IPS DF 4.7 (cell line): ENCODE data around the gene TENM4.
A peak's percentile ranks its signal among the peaks of the same experiment; 100 is the strongest.

Experiments used
- DNase-seq: peaks from one replicate; pipeline ENCODE4 v3.0.0-alpha.2; 2013; ENCODE audit warnings: low spot score; ENCODE audit errors: extremely low read depth

Gene TENM4

DNA sequence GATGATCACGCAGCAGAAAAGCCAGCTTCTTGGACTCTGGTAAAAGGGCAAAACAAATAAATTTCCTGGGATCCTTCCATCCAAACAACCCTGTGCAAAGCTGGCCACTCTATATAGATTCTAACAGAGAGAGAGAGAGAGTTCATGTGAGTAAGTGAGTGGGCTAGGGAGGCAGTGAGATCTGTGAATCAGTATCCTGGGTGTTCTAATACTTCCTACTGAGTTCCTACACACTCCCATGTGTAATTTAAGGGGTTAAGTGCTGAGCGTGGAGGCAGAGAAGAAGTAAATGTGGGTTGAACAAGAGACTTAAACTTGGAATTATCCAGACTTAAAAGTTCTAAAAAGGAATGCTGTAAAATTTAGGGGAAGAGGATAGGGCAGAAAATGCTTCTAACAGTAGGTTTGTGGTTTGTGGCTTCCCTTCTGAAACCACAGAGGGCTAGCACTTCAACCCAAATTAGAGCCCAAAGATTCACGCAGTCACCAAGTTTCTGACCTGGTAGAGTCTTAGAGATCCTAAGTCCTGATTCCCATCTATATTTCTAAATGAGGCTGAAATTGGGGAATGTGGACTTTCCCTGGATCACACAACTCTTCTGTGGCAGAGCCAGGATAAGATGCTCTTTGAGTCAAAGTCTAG lies 413.9 kb downstream of the TENM4 start:
- no peak for DNase-seq

DNA sequence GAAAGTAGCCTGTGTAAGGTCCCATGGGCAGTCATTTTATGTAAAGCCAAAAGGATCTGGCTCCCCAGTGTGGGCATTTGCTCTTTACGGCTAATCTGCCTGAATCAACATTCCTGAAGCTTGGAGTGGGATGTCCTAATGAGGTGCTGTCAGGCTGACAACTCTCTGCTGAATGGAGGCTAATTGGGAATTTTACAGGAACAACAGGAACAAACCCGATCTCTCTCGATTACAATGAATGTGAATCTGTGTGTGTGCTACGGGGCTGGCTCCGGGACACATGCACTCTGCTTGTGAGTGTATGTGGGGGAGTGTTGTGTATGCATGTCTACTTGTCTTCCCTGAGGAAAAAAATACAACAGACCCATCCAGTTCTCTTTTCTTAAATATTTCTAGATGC lies 415.2 kb downstream of the TENM4 start:
- peak; percentile 9 for DNase-seq

DNA sequence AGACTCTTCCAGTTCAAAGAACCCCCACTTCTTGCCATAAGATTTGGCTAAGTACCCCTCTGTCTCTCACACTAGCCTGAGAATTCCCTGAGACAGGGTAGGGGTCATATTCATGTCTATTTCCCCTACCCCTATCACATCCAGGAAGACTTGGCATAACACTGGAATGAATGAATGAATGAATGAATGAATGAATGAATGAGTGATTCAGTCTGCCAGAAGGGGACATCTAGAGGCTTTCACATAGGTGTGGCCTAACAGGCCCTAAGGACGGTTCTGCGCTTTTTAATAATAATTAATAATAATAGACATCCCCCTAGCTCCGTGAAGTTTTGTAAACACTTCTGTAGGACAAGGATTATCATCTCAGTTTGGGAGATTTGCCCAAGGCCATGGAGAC lies 415.7 kb downstream of the TENM4 start:
- DNase-seq = no peak

DNA sequence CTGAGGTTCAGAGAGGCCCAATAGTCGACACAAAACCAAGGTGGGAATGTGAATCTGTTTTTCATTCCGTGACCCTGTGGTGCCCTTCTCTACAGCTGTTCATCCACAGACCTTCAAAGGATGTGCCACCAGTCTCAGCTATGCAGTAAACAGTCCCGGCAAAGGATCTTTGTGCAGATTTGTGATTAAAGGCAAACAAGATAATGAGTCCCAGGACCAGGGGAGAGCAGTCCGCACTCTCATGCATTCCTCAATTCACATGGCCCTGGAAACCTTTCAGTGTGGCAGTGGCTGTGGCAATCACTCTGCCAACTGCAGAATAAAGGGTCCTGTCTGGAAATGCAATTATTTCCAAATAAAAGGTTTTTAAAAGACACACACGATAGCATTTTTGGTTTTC lies 418.6 kb downstream of the TENM4 start:
- no peak for DNase-seq

DNA sequence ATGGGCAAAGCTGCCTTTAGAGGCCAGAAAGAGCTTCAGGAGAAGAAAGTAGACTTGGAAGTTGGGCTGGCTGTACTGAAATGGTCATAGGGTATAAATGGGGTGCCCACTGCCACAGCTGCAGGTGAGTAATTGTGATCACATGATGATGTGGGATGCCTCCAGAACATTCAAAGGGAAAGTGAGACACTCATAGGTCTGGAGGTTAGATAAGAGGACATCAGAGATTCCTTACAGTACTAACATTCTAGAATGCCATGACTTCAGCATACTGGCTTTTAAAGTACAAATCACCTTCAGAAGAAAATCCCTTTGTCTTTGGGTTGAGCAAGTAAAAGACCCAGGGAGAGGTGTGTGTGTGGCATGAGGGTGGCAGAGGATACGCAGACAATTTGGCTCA lies 419.2 kb downstream of the TENM4 start:
- no peak for DNase-seq

DNA sequence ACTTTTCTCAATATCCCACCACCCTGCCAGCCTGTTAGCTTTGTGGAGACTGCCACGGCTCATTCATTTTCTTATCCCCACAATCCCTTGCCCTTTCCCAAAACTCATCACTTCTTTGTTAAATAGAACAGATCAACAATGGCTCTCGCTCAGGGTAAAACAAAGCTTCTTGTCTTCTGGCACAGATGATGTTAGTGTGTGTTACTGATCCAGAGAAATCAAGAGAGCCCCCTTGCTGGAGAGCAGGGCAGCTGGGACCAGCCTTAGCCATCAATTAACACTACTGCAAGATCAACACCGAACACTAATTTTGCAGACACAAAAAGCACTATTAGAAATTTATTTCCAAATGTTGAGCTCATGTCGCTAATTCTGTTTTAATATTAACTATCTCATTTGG lies 420.9 kb downstream of the TENM4 start:
- DNase-seq = no peak

DNA sequence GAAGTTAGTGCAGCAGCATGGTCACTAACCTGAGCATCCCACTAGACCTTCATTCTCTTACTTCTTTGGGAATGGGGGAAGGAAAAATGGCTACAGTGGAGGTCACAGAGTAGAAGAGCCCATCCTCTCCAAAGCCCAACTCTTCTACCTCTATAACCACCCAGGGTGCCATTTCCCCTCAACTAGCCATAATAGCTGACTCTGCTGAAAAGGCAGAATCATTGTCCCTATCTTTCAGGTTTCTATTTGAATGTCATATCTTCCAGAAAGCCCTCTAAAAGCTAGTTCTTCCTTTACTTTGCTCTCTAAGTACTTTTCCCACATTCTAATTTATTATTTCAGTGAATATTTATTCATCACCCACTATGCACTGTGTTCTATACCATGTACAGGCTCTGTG lies 421.6 kb downstream of the TENM4 start:
- no peak for DNase-seq

DNA sequence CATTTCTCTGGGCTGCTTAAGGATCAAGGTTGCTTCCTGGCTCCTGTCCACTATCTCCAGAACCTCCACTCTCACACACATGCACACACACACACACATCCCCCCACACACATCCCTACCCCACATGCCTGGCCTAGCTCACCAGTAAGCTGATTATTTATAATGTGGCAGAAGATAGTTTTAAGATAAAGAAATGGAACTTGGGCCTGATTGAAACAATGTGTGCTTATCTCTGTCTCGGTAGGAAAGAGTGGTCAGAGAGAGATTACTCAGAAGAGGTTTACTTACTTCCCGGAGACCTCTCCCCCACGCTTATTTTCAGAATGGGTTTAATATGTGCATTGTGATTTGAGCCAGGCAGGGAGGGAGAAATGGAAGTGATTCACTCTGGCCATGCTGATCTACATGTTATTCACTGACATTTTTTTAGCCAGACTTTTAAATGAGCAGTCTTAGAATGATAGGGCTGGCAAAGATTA lies 422.4 kb downstream of the TENM4 start:
- DNase-seq = no peak

DNA sequence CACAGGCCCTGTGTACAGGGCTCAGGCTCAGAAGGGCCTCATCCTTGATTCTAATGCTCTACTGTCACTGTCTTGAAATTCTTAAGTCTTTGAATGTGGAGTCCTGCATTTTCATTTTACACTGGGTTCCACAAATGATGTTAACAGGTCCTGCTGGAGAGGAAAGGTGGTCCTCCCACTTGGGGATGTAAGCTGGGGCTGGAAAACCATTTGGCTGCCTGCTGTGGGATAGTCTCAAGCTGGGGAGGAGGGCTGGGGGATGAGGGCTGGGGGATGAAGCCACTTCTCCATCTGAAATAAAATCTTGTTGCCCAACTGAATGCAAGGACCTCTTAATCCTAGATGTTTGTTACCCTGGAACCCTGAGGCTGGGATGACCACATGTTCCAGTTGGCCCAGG lies 423.0 kb downstream of the TENM4 start:
- no peak for DNase-seq

DNA sequence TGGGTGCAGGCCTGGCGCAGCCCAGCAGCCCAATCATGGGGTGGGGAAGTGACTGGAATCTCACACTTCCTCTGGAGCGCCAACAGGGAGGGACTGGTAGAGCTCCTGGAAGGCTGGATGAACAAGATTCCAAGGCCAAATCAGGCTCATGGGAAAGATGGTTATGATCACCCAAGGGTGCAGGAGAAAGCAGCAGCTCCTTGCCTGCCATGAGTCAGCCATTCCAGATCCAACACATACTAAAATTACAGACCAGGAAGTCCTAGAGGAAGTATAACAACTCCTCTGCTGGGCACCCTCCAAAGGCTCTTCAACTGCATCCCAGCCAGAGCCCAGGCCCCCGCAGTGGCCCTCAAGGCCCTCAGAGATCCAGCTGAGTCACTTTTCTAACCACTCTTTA lies 427.3 kb downstream of the TENM4 start:
- no peak for DNase-seq

DNA sequence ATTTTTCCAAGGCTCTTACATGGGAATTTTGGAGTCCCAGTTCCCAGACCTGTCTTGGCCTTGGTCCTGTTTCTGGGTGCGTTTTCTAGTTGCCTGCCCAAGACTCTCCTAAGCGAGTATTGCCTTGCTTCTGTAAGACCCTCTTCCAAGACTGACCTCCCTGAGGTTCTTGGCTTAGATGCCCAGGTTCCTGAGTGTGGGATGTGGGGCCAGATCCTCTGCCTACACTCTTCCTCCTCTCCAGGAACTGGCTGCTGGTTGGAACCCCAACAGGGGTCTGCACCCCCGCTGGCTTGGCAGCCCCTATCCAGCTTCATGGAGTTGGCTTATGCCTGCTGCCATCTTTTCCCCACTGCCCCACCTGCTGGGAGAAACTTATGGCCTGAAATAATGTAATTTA lies 429.5 kb downstream of the TENM4 start:
- no peak for DNase-seq

DNA sequence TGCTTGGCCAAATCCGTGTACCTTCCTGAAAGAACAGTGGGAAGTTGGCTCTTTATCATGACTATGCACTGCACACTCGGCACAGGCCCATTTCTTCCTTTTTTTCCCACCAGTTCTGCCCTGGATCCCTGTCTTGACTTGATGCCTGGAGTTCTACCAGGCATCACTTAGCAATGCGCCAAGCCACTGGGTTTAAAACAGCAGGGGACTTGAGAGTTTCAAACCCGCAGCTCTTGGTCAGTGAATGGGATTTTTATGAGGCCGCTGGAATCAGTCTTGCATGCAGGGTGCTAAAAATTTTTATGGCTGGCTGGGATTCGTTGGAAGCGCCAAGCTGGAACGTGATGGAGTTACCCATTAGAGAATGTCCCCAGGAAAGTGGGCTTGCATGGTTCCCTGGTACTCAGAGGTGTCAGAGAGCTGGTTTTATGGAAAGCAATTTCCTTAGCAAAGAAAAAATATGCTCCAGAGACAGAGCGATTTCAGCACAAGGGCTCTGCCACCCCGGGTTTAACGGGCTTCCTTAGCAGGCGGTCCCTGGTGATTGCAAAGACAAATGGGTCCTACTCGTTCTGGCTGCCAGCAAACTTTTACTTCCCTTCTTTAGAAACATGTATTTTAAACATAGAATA lies 432.9 kb downstream of the TENM4 start:
- DNase-seq = no peak

DNA sequence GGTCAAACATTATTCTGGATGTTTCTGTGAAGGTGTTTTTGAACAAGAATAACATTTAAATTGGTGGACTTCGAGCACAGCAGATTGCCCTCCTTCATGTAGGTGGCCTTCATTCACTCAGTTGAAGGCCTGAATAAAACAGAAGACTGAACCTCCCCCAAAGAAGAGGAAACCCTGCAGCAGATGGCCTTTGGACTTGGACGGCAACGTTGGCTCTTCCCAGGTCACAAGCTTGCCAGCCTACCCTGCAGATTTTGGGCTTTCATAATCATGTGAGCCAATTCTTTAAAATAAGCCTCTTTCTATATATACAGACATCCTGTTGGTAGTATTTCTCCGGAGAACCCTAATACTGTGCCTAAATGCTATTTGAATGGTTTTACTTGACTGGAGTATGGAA lies 434.0 kb downstream of the TENM4 start:
- DNase-seq = no peak

DNA sequence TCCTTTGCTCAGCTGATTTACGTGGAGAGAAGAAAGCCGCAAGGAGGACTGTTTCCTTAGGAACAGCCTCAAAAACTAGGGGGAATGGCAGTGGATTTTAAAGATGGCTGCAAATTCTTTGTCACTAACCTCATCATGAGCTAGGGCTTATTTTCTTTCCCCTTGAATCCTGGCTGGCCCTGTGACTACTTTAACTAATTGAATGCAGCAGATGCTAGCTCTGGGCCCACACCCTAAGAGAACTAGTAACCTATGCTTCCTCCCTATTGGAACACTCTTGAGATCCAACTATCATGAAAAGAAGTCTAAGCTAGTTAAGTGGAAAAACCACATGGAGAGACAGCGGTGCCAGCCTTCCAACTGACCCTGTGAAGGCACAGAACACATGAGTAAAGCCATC lies 444.8 kb downstream of the TENM4 start:
- DNase-seq = no peak

DNA sequence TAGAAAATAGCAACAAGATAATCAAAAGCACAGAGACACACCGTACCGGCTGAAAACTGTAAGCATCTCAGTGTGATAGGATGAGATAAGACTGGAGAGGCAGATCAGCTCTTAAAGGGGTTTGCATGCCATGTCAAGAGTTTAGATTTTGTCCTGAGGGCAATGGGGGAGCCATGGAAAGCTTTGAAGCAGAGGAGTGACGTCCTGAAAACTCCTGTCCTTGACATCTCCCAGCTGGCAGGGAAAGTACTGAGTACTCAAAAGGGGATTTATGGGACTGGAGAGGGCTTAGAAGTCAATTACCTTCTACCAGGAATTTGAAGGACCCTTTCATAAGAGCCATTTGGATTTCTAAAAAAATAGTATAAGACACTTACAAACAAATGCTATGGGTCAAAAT lies 445.7 kb downstream of the TENM4 start:
- DNase-seq = no peak

DNA sequence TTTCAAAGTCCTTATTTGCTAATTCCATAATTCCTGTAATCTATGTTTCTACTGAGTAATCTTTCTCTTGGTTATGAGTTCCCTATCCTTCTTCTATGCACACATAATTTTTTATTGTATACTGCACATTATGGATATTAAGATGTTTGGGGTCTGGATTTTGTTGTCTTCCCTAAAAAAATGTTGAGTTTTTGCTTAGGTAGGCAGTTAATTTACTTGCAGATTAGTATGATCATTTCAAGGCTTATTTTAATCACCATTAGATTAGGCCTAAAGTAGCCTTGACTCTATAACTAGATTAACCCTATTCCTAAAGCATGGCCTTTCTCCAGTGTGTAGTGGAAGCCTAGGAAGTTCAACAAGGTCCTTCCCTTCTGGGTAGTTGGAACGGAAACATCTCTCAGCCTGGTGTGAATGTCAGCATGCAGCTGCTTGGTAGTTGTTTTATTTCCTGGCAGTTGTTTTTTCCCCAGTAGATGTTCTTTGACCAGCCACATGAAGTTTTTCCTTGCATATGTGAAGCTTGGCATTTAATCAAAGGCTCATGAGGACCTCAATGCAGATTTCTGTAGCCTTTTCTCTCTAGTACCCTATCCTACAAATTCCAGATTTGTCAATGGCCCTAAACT lies 446.9 kb downstream of the TENM4 start:
- DNase-seq = no peak

DNA sequence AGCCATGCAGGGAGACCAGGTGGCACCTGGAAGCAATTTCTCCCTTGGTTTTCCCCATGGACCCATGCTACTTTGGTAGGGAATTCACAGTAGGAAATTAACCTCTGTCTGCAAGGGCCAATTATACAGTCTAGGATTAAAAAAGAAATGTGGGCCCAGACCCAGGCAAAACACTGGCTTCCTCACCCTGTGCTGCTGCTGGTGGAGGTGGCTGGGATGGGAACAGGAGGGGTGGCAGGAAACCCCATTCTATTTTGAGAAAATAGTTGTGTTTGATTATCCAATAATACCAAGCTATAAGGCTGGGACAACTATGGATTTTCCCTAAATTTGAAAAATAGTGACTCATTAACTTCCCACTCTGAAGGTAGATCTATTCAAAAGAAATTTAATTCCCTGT lies 449.1 kb downstream of the TENM4 start:
- no peak for DNase-seq

DNA sequence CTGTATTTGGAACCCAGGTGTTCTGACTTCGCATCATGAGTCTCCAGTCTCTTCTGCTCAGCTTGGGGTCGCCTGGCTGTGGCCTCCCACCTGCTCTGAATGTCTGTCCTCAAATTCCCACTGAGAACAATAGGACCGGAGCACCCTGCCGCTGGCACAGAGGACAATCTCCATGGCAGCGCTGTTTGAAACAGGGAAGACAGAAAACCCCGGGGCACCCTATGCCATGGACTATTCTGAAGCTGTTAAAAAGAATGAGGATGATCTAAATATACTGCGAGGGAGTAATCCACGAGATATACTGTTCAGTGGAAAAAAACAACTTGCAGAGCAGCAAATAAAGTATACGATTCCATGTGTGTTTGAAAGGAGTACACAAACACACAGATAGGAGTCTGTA lies 450.6 kb downstream of the TENM4 start:
- no peak for DNase-seq

DNA sequence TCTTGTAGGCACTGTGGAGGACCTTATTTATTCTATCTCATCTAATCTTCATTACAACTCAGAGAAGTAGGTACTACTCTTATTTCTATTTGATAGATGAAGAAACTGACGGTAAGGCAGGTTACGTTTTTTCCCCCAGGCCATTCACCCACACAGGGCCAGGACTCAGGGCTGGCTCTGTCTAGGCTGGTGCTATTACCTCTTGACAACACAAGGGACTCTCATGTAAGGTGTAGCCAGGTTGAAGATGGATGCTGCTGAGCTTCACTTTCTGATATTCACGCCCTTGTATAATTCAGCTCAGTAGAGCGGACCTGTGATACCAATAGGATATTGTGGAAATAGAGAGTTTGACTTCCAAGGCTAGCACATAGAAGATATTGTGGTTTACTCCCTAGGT lies 453.1 kb downstream of the TENM4 start:
- DNase-seq = no peak

DNA sequence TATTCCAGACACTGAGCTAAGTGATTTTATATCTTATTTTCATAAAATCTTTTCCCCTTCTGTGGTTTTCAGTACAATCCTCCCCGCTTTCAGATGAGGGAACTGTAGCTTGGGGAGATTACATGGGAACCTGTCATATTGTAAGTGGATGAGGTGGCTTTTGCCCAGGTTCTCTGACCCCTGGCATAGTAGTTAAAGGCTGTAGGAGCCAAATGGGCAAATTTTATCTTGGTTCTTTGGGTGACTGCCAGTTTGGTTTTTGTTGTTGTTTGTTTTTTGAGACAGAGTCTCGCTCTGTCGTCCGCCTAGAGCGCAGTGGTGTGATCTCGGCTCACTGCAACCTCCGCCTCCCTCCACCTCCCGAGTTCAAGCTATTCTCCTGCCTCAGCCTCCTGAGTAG lies 454.5 kb downstream of the TENM4 start:
- DNase-seq = no peak

DNA sequence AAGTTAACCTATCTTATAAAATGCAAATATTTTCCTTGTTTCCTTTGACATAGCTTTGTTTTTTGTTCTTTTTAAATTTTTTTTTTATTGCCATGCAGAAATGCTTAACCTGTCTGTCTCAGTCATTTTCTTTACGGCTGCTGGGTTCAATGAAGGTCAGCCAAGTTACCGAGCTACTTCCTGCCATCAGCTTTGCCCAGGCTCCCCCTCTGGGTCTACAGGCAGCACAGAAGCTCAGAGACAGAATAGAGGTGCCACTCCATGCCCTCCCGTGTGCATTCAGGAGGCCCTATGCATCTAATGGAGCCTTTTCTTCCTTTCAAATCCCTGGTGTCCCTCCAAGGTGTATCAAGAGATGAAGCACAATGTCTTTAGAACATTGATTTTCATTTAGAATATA lies 455.2 kb downstream of the TENM4 start:
- no peak for DNase-seq

DNA sequence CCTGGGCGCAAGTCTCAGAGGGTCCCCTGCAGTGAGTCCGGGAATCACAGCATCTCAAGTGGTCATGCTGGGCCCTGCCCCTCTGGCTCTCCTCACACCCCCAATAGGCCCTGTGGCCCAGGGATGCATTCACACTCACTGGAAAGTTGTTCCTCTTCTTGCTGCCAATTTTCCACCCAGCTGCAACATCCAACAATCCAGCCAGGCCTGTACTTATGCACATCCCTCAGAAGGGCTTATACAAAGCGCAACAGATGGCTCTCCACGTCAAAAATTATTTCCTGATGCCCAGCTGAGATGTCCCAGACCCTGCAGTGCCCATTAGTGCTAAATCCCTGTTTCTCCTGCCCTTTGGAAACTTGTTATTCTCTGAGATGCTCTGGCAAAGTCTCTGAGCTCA lies 458.4 kb downstream of the TENM4 start:
- DNase-seq = no peak

DNA sequence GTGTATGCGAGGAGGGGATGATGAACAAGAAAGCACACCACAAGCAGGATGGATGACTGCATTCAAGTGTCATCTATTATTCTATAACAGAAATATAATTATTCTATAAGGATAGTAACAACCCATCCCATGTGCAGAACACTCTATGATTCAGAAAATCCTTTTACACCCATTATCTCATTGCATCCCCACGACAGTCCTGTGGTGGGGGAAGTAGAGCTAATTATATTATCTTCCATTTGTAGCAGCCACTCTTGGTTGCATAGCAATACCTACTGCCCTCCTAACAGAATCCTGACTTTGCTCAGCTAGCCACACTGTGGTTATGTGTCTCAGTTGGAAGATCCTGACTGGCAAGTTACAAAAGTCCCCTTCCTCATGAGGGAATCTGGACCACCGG lies 459.7 kb downstream of the TENM4 start:
- DNase-seq = no peak
